Astrocyte (in vitro differentiated cells and primary cell): Measurements from ENCODE around the gene C2CD2. TPM values are rescaled to one million over a fixed set of nuclear protein-coding genes. Genes with fewer than 3 reads are reported as not detected.

Source experiments
- DNase-seq: peaks from one replicate; pipeline ENCODE4 v3.0.0-alpha.2; 2010; ENCODE audit warnings: low read depth
- FAIRE-seq: peaks from 2 replicates; lab custom pipeline; 2011; peaks lifted over from hg19 to GRCh38; lab: Jason Lieb, UNC
- H2AFZ ChIP-seq: 2 replicates; pipeline ENCODE4 v1.6.0; 2012; ENCODE audit warnings: low read depth, low read length, inconsistent platforms
- H3K27ac ChIP-seq: 2 replicates; pipeline ENCODE4 v1.5.1; 2011; ENCODE audit warnings: low read depth, low read length, inconsistent platforms
- H3K27me3 ChIP-seq: 2 replicates; pipeline ENCODE4 v1.6.0; 2011; ENCODE audit warnings: low read length, inconsistent platforms; ENCODE audit not compliant: insufficient read depth
- H3K36me3 ChIP-seq: 2 replicates; pipeline ENCODE4 v1.5.1; 2011; ENCODE audit warnings: low read length, inconsistent platforms; ENCODE audit not compliant: insufficient read depth
- H3K4me1 ChIP-seq: 2 replicates; pipeline ENCODE4 v1.5.1; 2011; ENCODE audit warnings: low read length, inconsistent platforms; ENCODE audit not compliant: insufficient read depth
- H3K4me2 ChIP-seq: 2 replicates; pipeline ENCODE4 v1.6.0; 2012; ENCODE audit warnings: low read length, inconsistent platforms
- H3K4me3 ChIP-seq: 2 replicates; pipeline ENCODE4 v1.5.1; 2011; ENCODE audit warnings: low read depth, mild to moderate bottlenecking, low read length, inconsistent platforms; ENCODE audit not compliant: insufficient read depth
- H3K79me2 ChIP-seq: 2 replicates; pipeline ENCODE4 v1.6.0; 2012; ENCODE audit warnings: mild to moderate bottlenecking, low read length, inconsistent platforms; ENCODE audit not compliant: insufficient read depth
- H3K9ac ChIP-seq: 2 replicates; pipeline ENCODE4 v1.6.0; 2012; ENCODE audit warnings: mild to moderate bottlenecking, low read length, inconsistent platforms
- H3K9me3 ChIP-seq: 2 replicates; pipeline ENCODE4 v1.5.1; 2012; ENCODE audit warnings: low read depth, mild to moderate bottlenecking, low read length, inconsistent platforms; ENCODE audit not compliant: insufficient read depth
- H4K20me1 ChIP-seq: 2 replicates; pipeline ENCODE4 v1.6.0; 2012; ENCODE audit warnings: low read length, inconsistent platforms; ENCODE audit not compliant: insufficient read depth
- H3K27ac Mint-ChIP-seq: one replicate; pipeline ENCODE4 v1.8.0; 2021; ENCODE audit warnings: mild to moderate bottlenecking, mixed read lengths; ENCODE audit not compliant: unreplicated experiment
- H3K27me3 Mint-ChIP-seq: one replicate; pipeline ENCODE4 v1.8.0; 2021; ENCODE audit warnings: low read depth, mixed read lengths; ENCODE audit not compliant: unreplicated experiment
- H3K36me3 Mint-ChIP-seq: one replicate; pipeline ENCODE4 v1.8.0; 2021; ENCODE audit warnings: low read depth, mixed read lengths; ENCODE audit not compliant: unreplicated experiment
- H3K4me1 Mint-ChIP-seq: one replicate; pipeline ENCODE4 v1.8.0; 2021; ENCODE audit warnings: low read depth, mixed read lengths; ENCODE audit not compliant: unreplicated experiment
- H3K4me3 Mint-ChIP-seq: one replicate; pipeline ENCODE4 v1.8.0; 2021; ENCODE audit warnings: mild to moderate bottlenecking, moderate library complexity, mixed read lengths; ENCODE audit not compliant: unreplicated experiment
- H3K9me3 Mint-ChIP-seq: one replicate; pipeline ENCODE4 v1.8.0; 2021; ENCODE audit warnings: mild to moderate bottlenecking, mixed read lengths; ENCODE audit not compliant: unreplicated experiment
- CTCF ChIP-seq: IDR thresholded peaks from 2 replicates; pipeline ENCODE4 v1.5.1; 2011; ENCODE audit warnings: low read depth, mild to moderate bottlenecking, inconsistent platforms, low read length, moderate library complexity; ENCODE audit not compliant: insufficient read depth
- EZH2 ChIP-seq: IDR thresholded peaks from 2 replicates; pipeline ENCODE4 v1.6.1; 2012; ENCODE audit warnings: mild to moderate bottlenecking, low read length, inconsistent platforms; ENCODE audit not compliant: insufficient read depth
- total RNA-seq: library from RNA; stranded (reverse); gene quantifications from 2 replicates; pipeline ENCODE4 v1.2.1, GENCODE V29; 2021

The C2CD2 gene
- total RNA-seq, 1 donor from 2014 or later, result 8.3 TPM

GRCh38 chr21:41983229-41983628, 29.4 kb upstream of the C2CD2 start:
- H4K20me1 ChIP-seq, result no peaks in the 10 kb centered on the region
- no peaks in the 10 kb centered on the region for H3K4me1 ChIP-seq
- H3K9me3 ChIP-seq, result peaks cover 4% of the 10 kb centered on the region
- peaks cover 2% of the 10 kb centered on the region for H3K27me3 ChIP-seq
- Mint-ChIP-seq H3K9me3 (peaks cover 4% of the 10 kb centered on the region), H3K36me3 (no peaks in the 10 kb centered on the region), H3K27me3 (peaks cover 3% of the 10 kb centered on the region), H3K27ac (no peak overlapping the region), H3K4me1 (no peaks in the 10 kb centered on the region), H3K4me3 (no peak overlapping the region)
- no peaks in the 10 kb centered on the region for H3K36me3 ChIP-seq
- H3K27ac ChIP-seq, result no peak overlapping the region
- H3K9ac ChIP-seq, result no peak overlapping the region
- no peak overlapping the region for H2AFZ ChIP-seq
- no peak overlapping the region for H3K4me2 ChIP-seq
- H3K79me2 ChIP-seq, result no peaks in the 10 kb centered on the region
- FAIRE-seq (no peak), DNase-seq (no peak)
- TF ChIP-seq EZH2, result no peak
- TF ChIP-seq CTCF, result no peak
- no peak overlapping the region for H3K4me3 ChIP-seq

DNA sequence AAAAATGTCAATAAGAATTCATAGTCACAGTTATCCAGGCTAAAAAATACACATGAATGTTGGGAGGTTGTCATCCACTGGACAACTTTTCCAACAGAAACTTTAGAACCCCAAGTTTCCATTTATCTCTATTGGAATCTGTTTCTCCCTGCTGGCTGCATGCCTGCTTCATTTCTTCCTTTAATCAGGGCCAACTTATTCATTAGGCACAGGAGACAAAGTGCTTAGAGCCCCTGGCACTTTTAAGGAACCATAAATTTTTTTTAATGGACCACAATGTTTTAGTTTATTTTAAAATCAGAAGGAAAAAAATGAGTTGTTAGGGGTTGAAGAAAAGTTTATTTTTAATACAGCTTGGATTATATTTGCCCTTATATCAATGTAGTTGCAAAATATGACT, 26.7 kb upstream of the C2CD2 start:
- no peaks in the 10 kb centered on the region for H4K20me1 ChIP-seq
- H3K36me3 Mint-ChIP-seq, result no peaks in the 10 kb centered on the region
- H3K79me2 ChIP-seq, result no peaks in the 10 kb centered on the region
- DNase-seq (no peak), FAIRE-seq (no peak)
- H3K9me3 Mint-ChIP-seq, result peaks cover 4% of the 10 kb centered on the region
- no peak overlapping the region for H2AFZ ChIP-seq
- H3K4me2 ChIP-seq, result no peak overlapping the region
- H3K4me3 ChIP-seq, result no peak overlapping the region
- H3K36me3 ChIP-seq, result no peaks in the 10 kb centered on the region
- H3K4me1 ChIP-seq, result no peaks in the 10 kb centered on the region
- H3K27me3 Mint-ChIP-seq, result peaks cover 3% of the 10 kb centered on the region
- H3K9ac ChIP-seq, result no peak overlapping the region
- H3K27ac ChIP-seq, result no peak overlapping the region
- H3K4me1 Mint-ChIP-seq, result no peaks in the 10 kb centered on the region
- no peak overlapping the region for H3K27ac Mint-ChIP-seq
- no peak overlapping the region for H3K4me3 Mint-ChIP-seq
- H3K9me3 ChIP-seq, result peaks cover 4% of the 10 kb centered on the region
- H3K27me3 ChIP-seq, result peaks cover 2% of the 10 kb centered on the region
- TF ChIP-seq EZH2, result no peak

DNA sequence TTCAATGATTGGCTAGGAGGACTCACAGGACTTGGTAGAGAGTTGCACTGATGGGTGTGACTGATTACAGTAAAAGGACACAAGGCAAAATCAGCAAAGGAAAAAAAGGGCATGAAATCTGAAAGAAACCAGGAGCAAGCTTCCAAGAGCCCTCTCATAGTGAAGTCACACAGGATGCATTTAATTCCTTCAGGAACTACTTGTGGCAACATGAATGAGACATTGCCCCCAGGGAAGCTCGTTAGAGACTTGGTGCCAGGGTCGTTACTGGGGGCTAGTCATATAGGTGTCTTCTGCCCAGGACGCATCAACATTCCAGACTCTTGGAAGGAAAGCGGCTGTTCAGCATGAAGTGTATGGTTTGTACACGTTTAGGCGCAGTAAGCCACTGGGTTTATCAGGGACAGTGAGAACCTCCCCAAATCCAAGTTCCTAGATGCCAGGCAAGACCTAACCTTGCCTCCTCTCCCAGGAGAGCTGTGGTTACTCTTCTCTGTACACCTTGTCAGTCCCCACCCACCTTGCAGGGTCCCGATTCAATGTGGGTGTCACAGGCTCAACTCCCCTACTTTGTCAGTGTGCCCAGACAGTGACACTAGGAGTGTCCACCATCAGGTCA, 26.0 kb upstream of the C2CD2 start:
- TF ChIP-seq EZH2 (no peak), CTCF (no peak)
- H3K36me3 ChIP-seq, result no peaks in the 10 kb centered on the region
- H3K79me2 ChIP-seq, result no peaks in the 10 kb centered on the region
- H3K9ac ChIP-seq, result no peak overlapping the region
- peaks cover 2% of the 10 kb centered on the region for H3K27me3 ChIP-seq
- H3K4me3 Mint-ChIP-seq, result no peak overlapping the region
- no peak overlapping the region for H3K4me3 ChIP-seq
- H3K27ac ChIP-seq, result no peak overlapping the region
- H3K36me3 Mint-ChIP-seq, result no peaks in the 10 kb centered on the region
- H3K4me1 ChIP-seq, result no peaks in the 10 kb centered on the region
- no peak for DNase-seq
- no peak overlapping the region for H3K27ac Mint-ChIP-seq
- no peak overlapping the region for H2AFZ ChIP-seq
- H3K9me3 Mint-ChIP-seq, result peaks cover 4% of the 10 kb centered on the region
- peaks cover 6% of the 10 kb centered on the region for H3K27me3 Mint-ChIP-seq
- FAIRE-seq, result no peak
- H3K4me2 ChIP-seq, result no peak overlapping the region
- no peaks in the 10 kb centered on the region for H3K4me1 Mint-ChIP-seq
- no peaks in the 10 kb centered on the region for H4K20me1 ChIP-seq
- H3K9me3 ChIP-seq, result peaks cover 4% of the 10 kb centered on the region
